DOHH2 (cell line): Measurements from ENCODE around the gene CYTH4.

ENCODE experiments used
- EZH2phosphoT487 ChIP-seq: fragments of 200-600 bp; sonication (generic); IDR thresholded peaks from 2 replicates; pipeline ENCODE4 v1.6.1; 2017; ENCODE audit warnings: borderline replicate concordance, mild to moderate bottlenecking, antibody characterized with exemption, low read length, moderate library complexity, mixed read lengths
- TF ChIP-seq, protein P1 (sequence below): fragments of 200-600 bp; sonication (generic); IDR thresholded peaks from one replicate; pipeline ENCODE4 v1.5.1; 2014; ENCODE audit warnings: antibody characterized with exemption, mild to moderate bottlenecking, low read depth, low read length; ENCODE audit not compliant: poor library complexity, severe bottlenecking

DNA sequence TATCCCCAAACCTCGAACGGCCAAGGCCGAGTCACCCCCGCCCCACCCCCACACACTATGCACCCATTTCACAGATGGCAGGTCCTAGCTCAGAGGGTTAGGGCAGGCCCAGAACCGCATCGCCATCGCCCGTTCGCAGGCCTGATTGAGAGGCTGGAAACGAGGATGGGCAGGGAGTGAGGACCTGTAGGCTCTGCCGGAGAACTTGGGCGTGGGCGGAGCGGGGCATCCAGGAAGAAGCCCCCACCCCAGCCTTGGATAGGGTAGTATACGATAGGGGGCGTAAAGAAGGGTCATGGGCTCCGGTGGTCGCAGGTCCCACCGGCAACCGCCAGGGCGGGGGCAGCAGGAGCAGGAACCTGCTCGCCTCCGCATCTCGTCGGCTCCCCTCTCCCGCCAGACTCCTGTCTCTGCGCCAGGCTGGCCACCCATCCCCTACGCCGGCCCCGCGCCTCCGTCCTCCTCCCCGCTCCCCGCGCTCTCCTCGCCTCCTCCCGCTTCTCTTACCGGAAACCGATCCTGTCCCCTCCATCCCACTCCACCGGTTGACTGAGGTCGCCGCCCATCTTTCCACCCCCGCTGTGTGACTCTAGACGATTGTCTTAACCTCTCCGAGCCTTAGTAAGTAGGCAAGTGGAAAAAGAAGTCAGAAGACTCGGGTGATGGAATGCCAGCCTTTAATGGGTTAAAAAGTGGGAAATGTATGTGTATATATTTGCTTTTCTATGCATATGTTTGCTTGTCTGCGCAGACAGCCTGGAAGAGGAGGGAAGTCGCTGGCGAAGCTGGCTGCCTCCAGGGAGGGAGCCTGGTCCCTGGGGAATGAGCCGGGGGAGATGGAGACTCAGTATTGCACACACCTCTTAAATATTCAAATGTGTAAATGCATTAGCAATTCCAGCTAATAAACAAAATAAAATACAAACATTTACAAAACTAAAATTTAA lies 52.8 kb downstream of the CYTH4 start:
- TF ChIP-seq, protein P1, sequence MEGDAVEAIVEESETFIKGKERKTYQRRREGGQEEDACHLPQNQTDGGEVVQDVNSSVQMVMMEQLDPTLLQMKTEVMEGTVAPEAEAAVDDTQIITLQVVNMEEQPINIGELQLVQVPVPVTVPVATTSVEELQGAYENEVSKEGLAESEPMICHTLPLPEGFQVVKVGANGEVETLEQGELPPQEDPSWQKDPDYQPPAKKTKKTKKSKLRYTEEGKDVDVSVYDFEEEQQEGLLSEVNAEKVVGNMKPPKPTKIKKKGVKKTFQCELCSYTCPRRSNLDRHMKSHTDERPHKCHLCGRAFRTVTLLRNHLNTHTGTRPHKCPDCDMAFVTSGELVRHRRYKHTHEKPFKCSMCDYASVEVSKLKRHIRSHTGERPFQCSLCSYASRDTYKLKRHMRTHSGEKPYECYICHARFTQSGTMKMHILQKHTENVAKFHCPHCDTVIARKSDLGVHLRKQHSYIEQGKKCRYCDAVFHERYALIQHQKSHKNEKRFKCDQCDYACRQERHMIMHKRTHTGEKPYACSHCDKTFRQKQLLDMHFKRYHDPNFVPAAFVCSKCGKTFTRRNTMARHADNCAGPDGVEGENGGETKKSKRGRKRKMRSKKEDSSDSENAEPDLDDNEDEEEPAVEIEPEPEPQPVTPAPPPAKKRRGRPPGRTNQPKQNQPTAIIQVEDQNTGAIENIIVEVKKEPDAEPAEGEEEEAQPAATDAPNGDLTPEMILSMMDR, result no peak
- TF ChIP-seq EZH2phosphoT487, result no peak
